A549 (cell line): ENCODE data around the gene DLL4. TPM values are rescaled to one million over a fixed set of nuclear protein-coding genes. Genes with fewer than 3 reads are reported as not detected.

Experiments
- ATAC-seq, 2 experiments: fragments of 200-7000 bp in 1 of 2; fragments of >200 bp in 1 of 2; cut with Nextera tagmentation in 1 of 2; cut with Tn5 transposase in 1 of 2; 3 replicates each; pipeline versions ENCODE4 v1.8.0 to v1.9.1; 2018 to 2020; ENCODE audit warnings: mild to moderate bottlenecking in 1 of 2, moderate library complexity in 1 of 2
- CTCF ChIA-PET: fragments of 300-600 bp; sonication (Branson Sonifier 250); formaldehyde crosslinking; extraction: SDS; loops from one replicate; lab custom pipeline; 2021; ENCODE audit warnings: antibody characterized with exemption, inconsistent platforms; lab: Yijun Ruan, JAX
- POLR2A ChIA-PET: fragments of 350-600 bp; formaldehyde crosslinking; extraction: SDS; loops from one replicate; lab custom pipeline; 2021; ENCODE audit warnings: antibody characterized with exemption, inconsistent platforms; lab: Yijun Ruan, JAX
- DNase-seq, 2 experiments: peaks; one replicate each; pipeline versions ENCODE4 v3.0.0 to v3.0.0-alpha.2; 2011 to 2016; ENCODE audit warnings: low read depth in 1 of 2, low spot score in 1 of 2
- FAIRE-seq: peaks from 2 replicates; lab custom pipeline; 2011; peaks lifted over from hg19 to GRCh38; lab: Jason Lieb, UNC
- H3K27ac ChIP-seq, 2 experiments: fragments of >200 bp; sonication (Bioruptor Twin); formaldehyde crosslinking; 3 replicates each; pipeline ENCODE4 v1.5.1; 2016 to 2017
- H3K4me1 ChIP-seq: fragments of >200 bp; sonication (Bioruptor Twin); formaldehyde crosslinking; 3 replicates; pipeline ENCODE4 v1.6.1; 2016
- H3K4me2 ChIP-seq: fragments of >200 bp; sonication (Bioruptor Twin); formaldehyde crosslinking; 3 replicates; pipeline ENCODE4 v1.6.1; 2016
- H3K4me3 ChIP-seq: fragments of >200 bp; sonication (Bioruptor Twin); formaldehyde crosslinking; 3 replicates; pipeline ENCODE4 v1.5.1; 2016
- H3K9me3 ChIP-seq: fragments of >200 bp; sonication (Bioruptor Twin); formaldehyde crosslinking; 3 replicates; pipeline ENCODE4 v1.6.1; 2016
- BCL3 ChIP-seq: fragments of >200 bp; sonication (Bioruptor Twin); formaldehyde crosslinking; IDR thresholded peaks from 3 replicates; pipeline ENCODE4 v1.6.1; 2016
- BHLHE40 ChIP-seq: IDR thresholded peaks from 2 replicates; pipeline ENCODE4 v1.6.1; 2012; ENCODE audit warnings: low read depth, low read length, inconsistent platforms
- CBX8 ChIP-seq: fragments of 200-600 bp; sonication (generic); IDR thresholded peaks from 2 replicates; pipeline ENCODE4 v1.6.1; 2016
- CHD4 ChIP-seq: fragments of 200-600 bp; sonication (generic); IDR thresholded peaks from 2 replicates; pipeline ENCODE4 v1.6.1; 2016; ENCODE audit warnings: antibody characterized with exemption, mild to moderate bottlenecking, borderline replicate concordance
- CTCF ChIP-seq: fragments of >200 bp; sonication (Bioruptor Twin); formaldehyde crosslinking; IDR thresholded peaks from 3 replicates; pipeline ENCODE4 v1.5.1; 2016
- E2F6 ChIP-seq: IDR thresholded peaks from 2 replicates; pipeline ENCODE4 v1.6.1; 2012; ENCODE audit warnings: low read depth, borderline replicate concordance
- EP300 ChIP-seq, 2 experiments: fragments of >200 bp; sonication (Bioruptor Twin); formaldehyde crosslinking; IDR thresholded peaks; 2 replicates in 1 of 2; 3 replicates in 1 of 2; pipeline ENCODE4 v1.6.1; 2016 to 2017
- FOSL2 ChIP-seq, 2 experiments: fragments of 450-650 bp in 1 of 2; fragments of >200 bp in 1 of 2; sonication (Bioruptor Twin) in 1 of 2; formaldehyde crosslinking; IDR thresholded peaks; 2 replicates each; pipeline versions ENCODE4 v1.5.0 to v1.6.1; 2016 to 2020; ENCODE audit warnings: mild to moderate bottlenecking in 1 of 2, moderate library complexity in 1 of 2
- HDAC2 ChIP-seq: fragments of 200-600 bp; sonication (generic); IDR thresholded peaks from 2 replicates; pipeline ENCODE4 v1.6.1; 2016
- HEYL ChIP-seq: fragments of 250-450 bp; sonication (Bioruptor Pico); IDR thresholded peaks from 2 replicates; pipeline ENCODE4 v1.8.0; 2021; ENCODE audit warnings: mild to moderate bottlenecking, moderate library complexity
- HOXB13 ChIP-seq: fragments of 250-450 bp; sonication (Bioruptor Pico); IDR thresholded peaks from 2 replicates; pipeline ENCODE4 v1.5.0; 2020; ENCODE audit warnings: low read depth, mild to moderate bottlenecking, moderate library complexity
- HOXB5 ChIP-seq: fragments of 250-450 bp; sonication (Bioruptor Pico); IDR thresholded peaks from 2 replicates; pipeline ENCODE4 v1.5.0; 2020; ENCODE audit warnings: mild to moderate bottlenecking, moderate library complexity
- JUN ChIP-seq, 2 experiments: fragments of >200 bp; sonication (Bioruptor Twin); formaldehyde crosslinking; IDR thresholded peaks; 2 replicates in 1 of 2; 3 replicates in 1 of 2; pipeline ENCODE4 v1.6.1; 2016 to 2017
- KDM5A ChIP-seq: fragments of 200-600 bp; sonication (generic); IDR thresholded peaks from 2 replicates; pipeline ENCODE4 v1.6.1; 2016; ENCODE audit warnings: antibody characterized with exemption, mild to moderate bottlenecking
- PHF8 ChIP-seq: fragments of 200-600 bp; sonication (generic); IDR thresholded peaks from 2 replicates; pipeline ENCODE4 v1.6.1; 2016; ENCODE audit warnings: low read depth, mild to moderate bottlenecking, antibody characterized with exemption, moderate library complexity, borderline replicate concordance
- POLR2A ChIP-seq: IDR thresholded peaks from 2 replicates; pipeline ENCODE4 v1.6.1; 2012; ENCODE audit warnings: mild to moderate bottlenecking, low read length
- POLR2AphosphoS2 ChIP-seq: conservative IDR thresholded peaks from 2 replicates; pipeline ENCODE4 v1.6.1; 2012; ENCODE audit warnings: low read length, improper control_type of control experiment, inconsistent platforms
- RFX5 ChIP-seq: fragments of 450-650 bp; IDR thresholded peaks from 2 replicates; pipeline ENCODE4 v1.7.1; 2014; ENCODE audit warnings: antibody characterized with exemption, mild to moderate bottlenecking, moderate library complexity
- SMC3 ChIP-seq: fragments of >200 bp; sonication (Bioruptor Twin); formaldehyde crosslinking; IDR thresholded peaks from 3 replicates; pipeline ENCODE4 v1.6.1; 2018; ENCODE audit warnings: inconsistent platforms
- ZC3H11A ChIP-seq: fragments of 450-650 bp; IDR thresholded peaks from 2 replicates; pipeline ENCODE4 v1.6.1; 2014; ENCODE audit warnings: antibody characterized with exemption, mild to moderate bottlenecking
- ZFP36 ChIP-seq: fragments of 450-650 bp; IDR thresholded peaks from 2 replicates; pipeline ENCODE4 v1.6.1; 2014; ENCODE audit warnings: borderline replicate concordance; ENCODE audit not compliant: partially characterized antibody
- ZSCAN20 ChIP-seq: fragments of 250-450 bp; sonication (Bioruptor Pico); IDR thresholded peaks from 2 replicates; pipeline ENCODE4 v1.8.0; 2022; ENCODE audit warnings: mild to moderate bottlenecking, moderate library complexity
- WGBS: methylation state at CpG from one replicate; pipeline ENCODE4 v1.1.6; 2017; ENCODE audit errors: missing lambda C conversion rate; 5-methylcytosine and 5-hydroxymethylcytosine counted together
- polyA plus RNA-seq, 4 experiments: library from polyadenylated mRNA; depleted of rRNA in 3 of 4; stranded (reverse); fragments of >200 nt; fragmentation: RNase III in 1 of 4; extraction: RNeasy Plus Mini Kit Qiagen cat#74134 plus additional on column Dnase treatment in 1 of 4; gene quantifications; 2 replicates in 3 of 4; 3 replicates in 1 of 4; pipeline ENCODE4 v1.2.3, GENCODE V29; 2011 to 2017

Gene DLL4
- polyA plus RNA-seq, 2 of the 4 experiments (the other 2 are of a cell fraction): 0.09 to 0.28 TPM

- H3K4me2 ChIP-seq: no peak overlapping the region
- CTCF ChIA-PET: interaction anchor here (1.1 to 7.6 kb wide), 6 partner anchors 14 to 278 kb away, joined by 3 to 100 read pairs (median 8); partner anchors contain the start of gene DLL4
- WGBS: 97% methylated on average over 7 of the region's 7 CpGs
- FAIRE-seq: no peak
- no peak overlapping the region for H3K4me3 ChIP-seq
- no peaks in the 10 kb centered on the region for H3K9me3 ChIP-seq
- peaks cover 29% of the 10 kb centered on the region for H3K4me1 ChIP-seq
- ATAC-seq: no peak
- H3K27ac ChIP-seq: no peak overlapping the region
- no peak for DNase-seq
- POLR2A ChIA-PET: no interaction called here
- no peak for TF ChIP-seq HDAC2
Observed at GRCh38 chr15:40908095-40908494, 21.0 kb upstream of the DLL4 start.

- FAIRE-seq (no peak), DNase-seq (no peak), ATAC-seq (no peak)
- peak overlapping the region in 1 of 2 experiments; percentile 21; a peak in 1 of 6 replicates for H3K27ac ChIP-seq
- H3K9me3 ChIP-seq: no peaks in the 10 kb centered on the region
- CTCF ChIA-PET: interaction anchor here (1.3 to 2.4 kb wide), 7 partner anchors 12 to 52 kb away, joined by 4 to 10 read pairs (median 6); partner anchors contain the start of gene VPS18
- TF ChIP-seq ZFP36 (no peak), CTCF (no peak), ZC3H11A (no peak), PHF8 (no peak), E2F6 (no peak), HOXB5 (CRISPR knock-in tag) (no peak), HOXB13 (CRISPR knock-in tag) (no peak), BHLHE40 (no peak), JUN (IDR thresholded peaks at IDR 0.05) (no peak), HEYL (CRISPR knock-in tag) (no peak), EP300 (IDR thresholded peaks at IDR 0.05) (no peak)
- H3K4me2 ChIP-seq: no peak overlapping the region
- no peak overlapping the region for H3K4me3 ChIP-seq
- 78% methylated on average over 16 of the region's 17 CpGs for WGBS
- POLR2A ChIA-PET: no interaction called here
- H3K4me1 ChIP-seq: peaks cover 26% of the 10 kb centered on the region
Observed at GRCh38 chr15:40909662-40910630, 19.2 kb upstream of the DLL4 start.

- CTCF ChIA-PET: interaction anchor here (1.4 to 2.4 kb wide), 6 partner anchors 11 to 274 kb away, joined by 4 to 10 read pairs (median 6); no protein-coding TSS in a partner anchor
Observed at GRCh38 chr15:40911141-40911540, 18.0 kb upstream of the DLL4 start.

More at GRCh38 chr15:40911141-40911540, 18.0 kb upstream of the DLL4 start:
- Histone ChIP-seq H3K4me1 (peaks cover 21% of the 10 kb centered on the region), H3K9me3 (no peaks in the 10 kb centered on the region), H3K27ac (no peak overlapping the region), H3K4me3 (no peak overlapping the region), H3K4me2 (no peak overlapping the region)
- FAIRE-seq (no peak), ATAC-seq (no peak), DNase-seq (no peak)
- POLR2A ChIA-PET: interaction anchor here (0.6 kb wide), 1 partner anchor 17 kb away, joined by 4 read pairs; no protein-coding TSS in a partner anchor
- 69% methylated on average over 3 of the region's 7 CpGs for WGBS
- no peak for TF ChIP-seq ZC3H11A
- TF ChIP-seq CHD4: no peak
- no peak for TF ChIP-seq POLR2AphosphoS2
- TF ChIP-seq SMC3: no peak
- no peak for TF ChIP-seq CBX8
- no peak for TF ChIP-seq HEYL (CRISPR knock-in tag)
- TF ChIP-seq RFX5: no peak
- no peak for TF ChIP-seq KDM5A
- TF ChIP-seq BCL3: no peak
- no peak for TF ChIP-seq POLR2A
- no peak for TF ChIP-seq ZSCAN20 (CRISPR knock-in tag)
- TF ChIP-seq FOSL2 (IDR thresholded peaks at IDR 0.05): no peak
- TF ChIP-seq FOSL2 (CRISPR knock-in tag; IDR thresholded peaks at IDR 0.05): no peak
